Measurements from ENCODE around the gene PREX1.

DNA sequence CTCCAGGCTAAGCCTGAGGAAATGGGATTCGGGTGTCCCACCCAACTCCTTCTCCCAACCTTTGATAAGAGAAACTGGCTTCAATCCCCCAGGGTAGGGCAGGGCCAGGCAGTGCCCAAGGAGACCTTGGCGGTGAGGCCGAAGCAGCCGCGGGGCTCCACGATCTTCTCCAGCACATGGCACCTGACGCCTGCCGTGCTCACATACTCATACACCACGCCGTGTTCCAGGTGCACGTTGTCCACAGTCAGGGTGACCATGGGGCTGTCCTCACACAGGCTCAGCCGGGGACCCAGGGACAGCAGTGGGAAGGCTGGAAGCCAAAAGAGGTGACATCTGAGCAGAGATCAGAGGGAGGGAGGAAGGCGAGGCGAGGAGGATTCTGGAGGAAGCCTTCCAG lies 176.5 kb downstream of the PREX1 start:
- TF ChIP-seq, protein P1, sequence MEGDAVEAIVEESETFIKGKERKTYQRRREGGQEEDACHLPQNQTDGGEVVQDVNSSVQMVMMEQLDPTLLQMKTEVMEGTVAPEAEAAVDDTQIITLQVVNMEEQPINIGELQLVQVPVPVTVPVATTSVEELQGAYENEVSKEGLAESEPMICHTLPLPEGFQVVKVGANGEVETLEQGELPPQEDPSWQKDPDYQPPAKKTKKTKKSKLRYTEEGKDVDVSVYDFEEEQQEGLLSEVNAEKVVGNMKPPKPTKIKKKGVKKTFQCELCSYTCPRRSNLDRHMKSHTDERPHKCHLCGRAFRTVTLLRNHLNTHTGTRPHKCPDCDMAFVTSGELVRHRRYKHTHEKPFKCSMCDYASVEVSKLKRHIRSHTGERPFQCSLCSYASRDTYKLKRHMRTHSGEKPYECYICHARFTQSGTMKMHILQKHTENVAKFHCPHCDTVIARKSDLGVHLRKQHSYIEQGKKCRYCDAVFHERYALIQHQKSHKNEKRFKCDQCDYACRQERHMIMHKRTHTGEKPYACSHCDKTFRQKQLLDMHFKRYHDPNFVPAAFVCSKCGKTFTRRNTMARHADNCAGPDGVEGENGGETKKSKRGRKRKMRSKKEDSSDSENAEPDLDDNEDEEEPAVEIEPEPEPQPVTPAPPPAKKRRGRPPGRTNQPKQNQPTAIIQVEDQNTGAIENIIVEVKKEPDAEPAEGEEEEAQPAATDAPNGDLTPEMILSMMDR (IDR thresholded peaks at IDR 0.05) = no peak
- TF ChIP-seq POLR2AphosphoS5 (IDR thresholded peaks at IDR 0.05) = no peak

Data from prostate gland (tissue), 2 donors.